ENCODE data around the gene GPR15LG.

Gene GPR15LG

GRCh38 chr10:84212014-84212413 lies 38.4 kb downstream of the GPR15LG start:
- H3K4me1 ChIP-seq (ENCODE audit: control insufficient read depth, insufficient read depth, low read length), result peaks cover 4% of the 10 kb centered on the region
- DNase-seq (ENCODE audit: low read depth, low spot score), result no peak
- H3K27me3 ChIP-seq (ENCODE audit: control insufficient read depth, insufficient read depth, low read length), result no peaks in the 10 kb centered on the region
- no CpG with 5 or more reads among the region's 5 CpGs for WGBS (ENCODE audit: insufficient coverage, insufficient read length)
- H3K9me3 ChIP-seq (ENCODE audit: control insufficient read depth, insufficient read depth, low read length), result no peaks in the 10 kb centered on the region
- no peaks in the 10 kb centered on the region for H3K36me3 ChIP-seq (ENCODE audit: control insufficient read depth, insufficient read depth, low read length)
- H3K27ac ChIP-seq (ENCODE audit: low read length), result no peak overlapping the region
- H3K4me3 ChIP-seq (ENCODE audit: low read length), result no peak overlapping the region

DNA sequence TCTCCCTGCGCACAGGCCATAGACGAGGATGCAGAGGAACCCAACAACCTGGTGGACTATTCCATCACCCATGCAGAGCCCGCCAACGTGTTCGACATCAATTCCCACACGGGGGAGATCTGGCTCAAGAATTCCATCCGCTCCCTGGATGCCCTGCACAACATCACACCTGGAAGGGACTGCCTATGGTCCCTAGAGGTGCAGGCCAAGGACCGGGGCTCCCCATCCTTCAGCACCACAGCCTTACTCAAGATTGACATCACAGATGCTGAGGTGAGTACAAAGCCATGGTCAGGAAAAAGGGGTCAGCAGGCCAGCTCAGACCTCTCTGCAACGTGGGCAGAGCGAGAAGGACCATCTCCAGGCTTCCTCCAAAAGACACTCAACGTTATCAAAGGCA lies 39.5 kb downstream of the GPR15LG start:
- Histone ChIP-seq H3K27me3 (ENCODE audit: control insufficient read depth, insufficient read depth, low read length) (no peaks in the 10 kb centered on the region), H3K36me3 (ENCODE audit: control insufficient read depth, insufficient read depth, low read length) (no peaks in the 10 kb centered on the region), H3K4me1 (ENCODE audit: control insufficient read depth, insufficient read depth, low read length) (peaks cover 4% of the 10 kb centered on the region), H3K9me3 (ENCODE audit: control insufficient read depth, insufficient read depth, low read length) (no peaks in the 10 kb centered on the region), H3K27ac (ENCODE audit: low read length) (no peak overlapping the region), H3K4me3 (ENCODE audit: low read length) (no peak overlapping the region)
- DNase-seq (ENCODE audit: low read depth, low spot score), result no peak
- WGBS (ENCODE audit: insufficient coverage, insufficient read length), result no CpG with 5 or more reads among the region's 11 CpGs

GRCh38 chr10:84214046-84214572 lies 40.5 kb downstream of the GPR15LG start:
- no CpG with 5 or more reads among the region's 25 CpGs for WGBS (ENCODE audit: insufficient coverage, insufficient read length)
- H3K4me3 ChIP-seq (ENCODE audit: low read length), result no peak overlapping the region

DNA sequence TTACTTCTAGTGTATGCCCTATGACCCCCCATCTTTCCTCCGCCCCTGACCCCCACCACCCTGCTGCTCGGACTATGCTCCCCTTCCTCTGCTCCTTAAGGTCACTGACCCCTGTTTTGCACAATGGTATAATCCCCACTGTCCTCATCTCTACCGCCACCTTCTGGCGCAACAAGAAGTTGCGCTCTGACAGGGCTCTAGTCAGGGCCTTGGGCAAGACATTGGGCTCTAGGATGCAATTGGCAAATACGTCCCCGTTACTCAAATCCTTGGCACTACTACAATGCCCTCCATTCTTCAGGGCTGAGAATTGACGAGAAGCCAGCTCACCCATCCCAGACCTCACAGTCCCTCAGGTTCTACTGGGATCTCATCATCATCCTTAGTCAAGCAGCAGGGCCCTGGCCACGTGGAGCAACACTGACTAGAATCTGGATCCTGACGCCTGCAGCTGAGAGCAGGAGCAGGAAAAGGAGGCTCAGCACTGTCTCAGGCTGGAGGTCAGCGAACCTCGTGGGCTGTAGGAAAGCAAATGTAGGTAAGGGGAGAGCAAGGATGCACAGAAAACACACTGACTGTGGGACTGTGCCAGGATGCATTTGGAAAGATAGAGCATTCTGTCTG lies 41.1 kb downstream of the GPR15LG start:
- H3K9me3 ChIP-seq (ENCODE audit: control insufficient read depth, insufficient read depth, low read length), result no peaks in the 10 kb centered on the region
- WGBS (ENCODE audit: insufficient coverage, insufficient read length), result no CpG with 5 or more reads among the region's 12 CpGs
- no peaks in the 10 kb centered on the region for H3K36me3 ChIP-seq (ENCODE audit: control insufficient read depth, insufficient read depth, low read length)
- H3K4me3 ChIP-seq (ENCODE audit: low read length), result no peak overlapping the region
- peak; percentile 60 for DNase-seq (ENCODE audit: low read depth, low spot score)
- H3K27me3 ChIP-seq (ENCODE audit: control insufficient read depth, insufficient read depth, low read length), result no peaks in the 10 kb centered on the region
- H3K27ac ChIP-seq (ENCODE audit: low read length), result no peak overlapping the region
- H3K4me1 ChIP-seq (ENCODE audit: control insufficient read depth, insufficient read depth, low read length), result peaks cover 4% of the 10 kb centered on the region

More at GRCh38 chr10:84214046-84214572, 40.5 kb downstream of the GPR15LG start:
- Histone ChIP-seq H3K4me1 (ENCODE audit: control insufficient read depth, insufficient read depth, low read length) (peaks cover 4% of the 10 kb centered on the region), H3K27ac (ENCODE audit: low read length) (no peak overlapping the region), H3K27me3 (ENCODE audit: control insufficient read depth, insufficient read depth, low read length) (no peaks in the 10 kb centered on the region), H3K36me3 (ENCODE audit: control insufficient read depth, insufficient read depth, low read length) (no peaks in the 10 kb centered on the region), H3K9me3 (ENCODE audit: control insufficient read depth, insufficient read depth, low read length) (no peaks in the 10 kb centered on the region)
- no peak for DNase-seq (ENCODE audit: low read depth, low spot score)

DNA sequence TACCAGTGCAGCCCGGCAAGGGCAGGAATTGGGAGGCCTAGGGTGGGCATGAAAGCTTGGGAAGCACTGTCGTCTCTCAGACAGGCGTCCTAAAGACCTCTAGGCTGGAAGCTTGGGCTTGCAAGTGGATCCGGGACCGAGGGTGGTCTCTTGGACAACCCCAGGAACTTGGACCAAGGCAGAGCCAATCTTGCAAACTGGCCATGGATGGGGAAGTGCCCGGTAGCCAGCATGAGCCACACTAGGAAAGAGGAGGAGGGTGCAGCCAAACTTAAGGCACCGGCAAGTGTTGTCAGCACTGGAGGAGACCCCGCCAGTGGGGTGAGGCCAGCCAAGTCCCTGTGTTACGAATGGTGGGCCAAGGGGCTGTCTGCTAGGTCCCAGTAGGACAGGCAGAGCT lies 43.2 kb downstream of the GPR15LG start:
- H3K27me3 ChIP-seq (ENCODE audit: control insufficient read depth, insufficient read depth, low read length), result no peaks in the 10 kb centered on the region
- H3K4me3 ChIP-seq (ENCODE audit: low read length), result no peak overlapping the region
- no peaks in the 10 kb centered on the region for H3K9me3 ChIP-seq (ENCODE audit: control insufficient read depth, insufficient read depth, low read length)
- no peaks in the 10 kb centered on the region for H3K36me3 ChIP-seq (ENCODE audit: control insufficient read depth, insufficient read depth, low read length)
- H3K27ac ChIP-seq (ENCODE audit: low read length), result no peak overlapping the region
- no CpG with 5 or more reads among the region's 9 CpGs for whole genome bisulfite sequencing (ENCODE audit: insufficient coverage, insufficient read length)
- no peak for DNase-seq (ENCODE audit: low read depth, low spot score)
- H3K4me1 ChIP-seq (ENCODE audit: control insufficient read depth, insufficient read depth, low read length), result peaks cover 4% of the 10 kb centered on the region

GRCh38 chr10:84217746-84218145 lies 44.1 kb downstream of the GPR15LG start:
- no peak for DNase-seq (ENCODE audit: low read depth, low spot score)
- no peaks in the 10 kb centered on the region for H3K27me3 ChIP-seq (ENCODE audit: control insufficient read depth, insufficient read depth, low read length)
- peaks cover 4% of the 10 kb centered on the region for H3K4me1 ChIP-seq (ENCODE audit: control insufficient read depth, insufficient read depth, low read length)
- WGBS (ENCODE audit: insufficient coverage, insufficient read length), result no CpG with 5 or more reads among the region's 4 CpGs
- H3K36me3 ChIP-seq (ENCODE audit: control insufficient read depth, insufficient read depth, low read length), result no peaks in the 10 kb centered on the region
- no peak overlapping the region for H3K4me3 ChIP-seq (ENCODE audit: low read length)
- H3K9me3 ChIP-seq (ENCODE audit: control insufficient read depth, insufficient read depth, low read length), result no peaks in the 10 kb centered on the region
- no peak overlapping the region for H3K27ac ChIP-seq (ENCODE audit: low read length)

DNA sequence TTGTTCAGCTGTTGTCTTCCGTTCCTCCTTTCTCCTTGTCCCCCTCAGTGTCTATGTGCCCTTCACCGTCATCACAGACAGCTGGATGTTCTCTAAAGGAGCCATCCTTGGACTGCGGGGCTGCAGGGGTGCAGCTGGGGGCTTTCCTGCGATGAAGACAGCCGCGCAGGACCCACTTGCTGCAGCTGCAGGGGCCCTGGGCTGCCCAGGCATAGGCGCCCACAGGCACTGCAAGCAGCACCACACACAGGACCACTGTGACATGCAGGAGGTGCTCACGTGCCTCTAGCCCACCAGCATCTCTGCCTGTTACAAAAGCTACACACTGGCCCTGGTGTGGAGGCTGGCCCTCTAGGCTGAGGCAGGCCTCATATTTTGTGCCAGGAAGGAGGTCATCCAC lies 48.3 kb downstream of the GPR15LG start:
- H3K27me3 ChIP-seq (ENCODE audit: control insufficient read depth, insufficient read depth, low read length), result no peaks in the 10 kb centered on the region
- no CpG with 5 or more reads among the region's 8 CpGs for WGBS (ENCODE audit: insufficient coverage, insufficient read length)
- no peaks in the 10 kb centered on the region for H3K4me1 ChIP-seq (ENCODE audit: control insufficient read depth, insufficient read depth, low read length)
- no peak overlapping the region for H3K27ac ChIP-seq (ENCODE audit: low read length)
- H3K36me3 ChIP-seq (ENCODE audit: control insufficient read depth, insufficient read depth, low read length), result no peaks in the 10 kb centered on the region
- H3K4me3 ChIP-seq (ENCODE audit: low read length), result no peak overlapping the region
- no peaks in the 10 kb centered on the region for H3K9me3 ChIP-seq (ENCODE audit: control insufficient read depth, insufficient read depth, low read length)
- no peak for DNase-seq (ENCODE audit: low read depth, low spot score)

DNA sequence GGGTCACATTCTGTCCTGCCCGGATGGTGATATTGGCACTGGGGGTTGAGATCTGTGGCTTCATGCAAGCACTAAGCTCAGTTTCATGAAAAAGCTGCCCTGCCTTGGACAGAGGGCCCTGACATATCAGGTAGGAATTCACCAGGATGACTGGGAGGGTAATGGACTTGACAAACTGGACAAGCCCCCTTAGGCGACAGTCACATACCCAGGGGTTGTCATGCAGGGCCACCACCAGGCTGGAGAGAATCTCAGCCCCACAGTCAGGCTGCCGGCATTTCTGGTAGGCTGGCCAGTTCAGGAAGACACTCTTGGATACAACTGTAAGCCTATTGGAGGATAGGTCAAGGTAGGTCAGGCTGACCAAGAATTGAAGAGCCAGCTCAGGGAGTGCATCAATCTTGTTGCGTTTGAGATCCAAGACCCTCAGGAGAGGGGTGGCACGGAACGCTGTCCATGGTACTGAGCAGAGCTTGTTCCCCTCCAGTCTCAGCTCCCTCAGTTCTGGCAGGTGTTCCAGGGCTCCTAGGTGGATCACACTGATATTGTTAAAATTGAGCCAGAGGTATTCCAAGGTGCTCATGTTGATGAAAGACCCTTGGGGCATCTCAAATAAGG lies 50.9 kb downstream of the GPR15LG start:
- Histone ChIP-seq H3K27me3 (ENCODE audit: control insufficient read depth, insufficient read depth, low read length) (no peaks in the 10 kb centered on the region), H3K4me3 (ENCODE audit: low read length) (no peak overlapping the region), H3K36me3 (ENCODE audit: control insufficient read depth, insufficient read depth, low read length) (no peaks in the 10 kb centered on the region), H3K9me3 (ENCODE audit: control insufficient read depth, insufficient read depth, low read length) (no peaks in the 10 kb centered on the region), H3K4me1 (ENCODE audit: control insufficient read depth, insufficient read depth, low read length) (no peaks in the 10 kb centered on the region), H3K27ac (ENCODE audit: low read length) (no peak overlapping the region)
- peak; percentile 31 for DNase-seq (ENCODE audit: low read depth, low spot score)
- no CpG with 5 or more reads among the region's 6 CpGs for WGBS (ENCODE audit: insufficient coverage, insufficient read length)

DNA sequence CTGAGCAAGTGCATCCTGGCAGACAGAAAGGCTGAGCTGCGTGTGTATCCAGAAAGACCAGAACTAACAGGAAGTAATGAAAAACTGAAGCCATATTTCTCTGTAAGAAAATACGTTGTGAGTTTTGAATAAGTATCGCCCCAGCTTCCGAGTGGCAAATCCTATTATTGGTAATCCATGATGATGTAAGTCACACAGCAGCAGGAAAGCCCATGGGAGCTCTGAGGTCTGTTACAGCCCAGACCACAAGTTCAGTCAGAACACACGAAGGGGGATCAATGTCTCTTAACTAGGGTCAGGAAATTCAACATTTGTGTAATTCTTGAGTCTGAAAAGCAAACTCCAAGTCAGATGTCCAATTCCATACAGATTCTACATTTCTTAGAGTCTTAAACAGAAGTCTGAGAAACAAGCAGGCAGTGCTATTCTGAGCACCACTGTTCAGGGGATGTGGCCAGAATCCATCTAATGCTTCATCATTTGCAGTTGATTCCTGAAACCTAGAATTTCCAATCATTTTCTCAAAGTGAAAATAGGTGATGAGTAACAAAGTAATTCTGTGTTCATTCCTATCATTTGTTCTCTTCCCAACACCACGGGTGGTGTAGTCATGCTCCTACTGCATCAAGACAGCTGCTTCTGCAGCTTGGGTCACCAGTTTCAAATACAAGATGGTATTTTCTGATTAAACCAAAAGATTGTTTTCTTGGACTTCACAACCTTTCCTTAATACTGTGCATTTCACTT lies 52.0 kb downstream of the GPR15LG start, which contains the start of gene LRIT2:
TSS of gene LRIT2 (minus strand) at position 118 of the 747 bp plus-strand sequence. CDS start at position 94, 24 bp downstream.
- H3K36me3 ChIP-seq (ENCODE audit: control insufficient read depth, insufficient read depth, low read length), result no peaks in the 10 kb centered on the region
- H3K9me3 ChIP-seq (ENCODE audit: control insufficient read depth, insufficient read depth, low read length), result no peaks in the 10 kb centered on the region
- H3K27ac ChIP-seq (ENCODE audit: low read length), result no peak within 1 kb of the TSS
- H3K4me3 ChIP-seq (ENCODE audit: low read length), result no peak within 1 kb of the TSS
- no peaks in the 10 kb centered on the region for H3K4me1 ChIP-seq (ENCODE audit: control insufficient read depth, insufficient read depth, low read length)
- H3K27me3 ChIP-seq (ENCODE audit: control insufficient read depth, insufficient read depth, low read length), result no peaks in the 10 kb centered on the region
- DNase-seq (ENCODE audit: low read depth, low spot score), result no peak
- no CpG with 5 or more reads among the region's 6 CpGs for WGBS (ENCODE audit: insufficient coverage, insufficient read length)

- H3K4me1 ChIP-seq (ENCODE audit: control insufficient read depth, insufficient read depth, low read length), result no peaks in the 10 kb centered on the region
- no peaks in the 10 kb centered on the region for H3K9me3 ChIP-seq (ENCODE audit: control insufficient read depth, insufficient read depth, low read length)
- DNase-seq (ENCODE audit: low read depth, low spot score), result no peak
- H3K4me3 ChIP-seq (ENCODE audit: low read length), result no peak overlapping the region
- no CpG with 5 or more reads among the region's 3 CpGs for WGBS (ENCODE audit: insufficient coverage, insufficient read length)
- H3K27me3 ChIP-seq (ENCODE audit: control insufficient read depth, insufficient read depth, low read length), result no peaks in the 10 kb centered on the region
- H3K36me3 ChIP-seq (ENCODE audit: control insufficient read depth, insufficient read depth, low read length), result no peaks in the 10 kb centered on the region
- no peak overlapping the region for H3K27ac ChIP-seq (ENCODE audit: low read length)
These were observed 53.0 kb downstream of the GPR15LG start for GRCh38 chr10:84226616-84227015.
